IMR-90 (cell line): ENCODE data around the gene DUSP16. TPM values are rescaled to one million over a fixed set of nuclear protein-coding genes. Genes with fewer than 3 reads are reported as not detected.

ENCODE experiments used
- ATAC-seq: fragments of 200-7000 bp; cut with Tn5 transposase; 2 replicates; pipeline ENCODE4 v1.9.1; 2020; ENCODE audit warnings: low read depth, mild to moderate bottlenecking, moderate library complexity
- BruUV-seq: library from RNA; stranded (reverse); fragments of 400-500 nt; replicated peaks from 2 replicates; lab custom pipeline; 2021; lab: Mats Ljungman, UMichigan
- CTCF ChIA-PET: fragments of 300-600 bp; formaldehyde crosslinking; extraction: SDS; loops from one replicate; lab custom pipeline; 2021; ENCODE audit warnings: antibody characterized with exemption; lab: Yijun Ruan, JAX
- POLR2A ChIA-PET: fragments of 300-600 bp; sonication (Branson Sonifier 250); formaldehyde crosslinking; loops from one replicate; lab custom pipeline; 2022; ENCODE audit warnings: antibody characterized with exemption; ENCODE audit not compliant: unreplicated experiment; lab: Charles Lee
- DNase-seq: peaks from one replicate; pipeline ENCODE4 v3.0.0; 2013
- H2AFZ ChIP-seq: replicated peaks from 2 replicates; pipeline ENCODE3; 2013; ENCODE audit warnings: low read length, mild to moderate bottlenecking; ENCODE audit not compliant: poor library complexity
- H2AK5ac ChIP-seq: 2 replicates; pipeline ENCODE4 v1.6.1; 2013; ENCODE audit warnings: low read depth, low read length, inconsistent platforms
- H2AK9ac ChIP-seq: replicated peaks from 2 replicates; pipeline ENCODE3; 2013; ENCODE audit warnings: mild to moderate bottlenecking, low read depth, low read length, moderate library complexity; ENCODE audit not compliant: poor library complexity
- H2BK120ac ChIP-seq: 2 replicates; pipeline ENCODE4 v1.6.1; 2013; ENCODE audit warnings: low read depth, low read length, inconsistent platforms
- H2BK15ac ChIP-seq: 3 replicates; pipeline ENCODE4 v1.6.1; 2013; ENCODE audit warnings: low read depth, low read length, inconsistent platforms
- H2BK20ac ChIP-seq: 2 replicates; pipeline ENCODE4 v1.6.1; 2013; ENCODE audit warnings: low read depth, mild to moderate bottlenecking, inconsistent platforms, low read length, moderate library complexity
- H2BK5ac ChIP-seq: 2 replicates; pipeline ENCODE4 v1.6.1; 2013; ENCODE audit warnings: mild to moderate bottlenecking, low read depth, low read length, inconsistent platforms; ENCODE audit not compliant: poor library complexity, severe bottlenecking
- H3K14ac ChIP-seq: replicated peaks from 2 replicates; pipeline ENCODE4 v1.6.1; 2013; ENCODE audit warnings: low read depth, low read length, inconsistent platforms
- H3K18ac ChIP-seq: 2 replicates; pipeline ENCODE4 v1.6.1; 2013; ENCODE audit warnings: low read depth, low read length, control low read depth
- H3K23ac ChIP-seq: 2 replicates; pipeline ENCODE4 v1.6.1; 2013; ENCODE audit warnings: low read depth, low read length, inconsistent platforms
- H3K27ac ChIP-seq: 2 replicates; pipeline ENCODE4 v1.5.1; 2013; ENCODE audit warnings: mild to moderate bottlenecking, control low read depth, low read length; ENCODE audit not compliant: insufficient read depth
- H3K27me3 ChIP-seq: 2 replicates; pipeline ENCODE4 v1.6.1; 2013; ENCODE audit warnings: low read length; ENCODE audit not compliant: control insufficient read depth, insufficient read depth
- H3K36me3 ChIP-seq: 2 replicates; pipeline ENCODE4 v1.6.1; 2013; ENCODE audit warnings: low read length, mixed read lengths; ENCODE audit not compliant: control insufficient read depth, insufficient read depth
- H3K4ac ChIP-seq: 2 replicates; pipeline ENCODE4 v1.6.1; 2013; ENCODE audit warnings: low read depth, low read length, inconsistent platforms
- H3K4me1 ChIP-seq: 2 replicates; pipeline ENCODE4 v1.6.1; 2013; ENCODE audit warnings: low read length, mixed read lengths; ENCODE audit not compliant: control insufficient read depth, insufficient read depth
- H3K4me2 ChIP-seq: 2 replicates; pipeline ENCODE4 v1.6.1; 2013; ENCODE audit warnings: low read depth, mild to moderate bottlenecking, control low read depth, low read length, moderate library complexity
- H3K4me3 ChIP-seq: 2 replicates; pipeline ENCODE4 v1.5.1; 2013; ENCODE audit warnings: low read depth, mild to moderate bottlenecking, control low read depth, low read length, moderate library complexity; ENCODE audit not compliant: insufficient read depth
- H3K56ac ChIP-seq: 2 replicates; pipeline ENCODE4 v1.6.1; 2013; ENCODE audit warnings: low read length, inconsistent platforms; ENCODE audit not compliant: insufficient read depth; ENCODE audit errors: extremely low read depth
- H3K79me1 ChIP-seq, 2 experiments: 2 replicates each; pipeline ENCODE4 v1.6.1; 2013; ENCODE audit warnings: low read length in 2 of 2, inconsistent platforms in 1 of 2, low read depth in 1 of 2
- H3K9ac ChIP-seq: 2 replicates; pipeline ENCODE4 v1.6.1; 2013; ENCODE audit warnings: low read depth, low read length, control low read depth
- H3K9me1 ChIP-seq: 2 replicates; pipeline ENCODE4 v1.6.1; 2013; ENCODE audit warnings: low read length, inconsistent platforms; ENCODE audit not compliant: insufficient read depth
- H3K9me3 ChIP-seq: 2 replicates; pipeline ENCODE4 v1.6.1; 2013; ENCODE audit warnings: low read length; ENCODE audit not compliant: control insufficient read depth, insufficient read depth
- H4K20me1 ChIP-seq: 2 replicates; pipeline ENCODE4 v1.6.1; 2013; ENCODE audit warnings: low read length, inconsistent platforms; ENCODE audit not compliant: insufficient read depth
- H4K5ac ChIP-seq: 2 replicates; pipeline ENCODE4 v1.6.1; 2013; ENCODE audit warnings: mild to moderate bottlenecking, low read depth, low read length, control low read depth
- H4K8ac ChIP-seq, 2 experiments: 2 replicates each; pipeline ENCODE4 v1.6.1; 2013; ENCODE audit warnings: low read depth in 2 of 2, low read length in 2 of 2, control low read depth in 1 of 2, inconsistent platforms in 1 of 2
- H4K91ac ChIP-seq: 2 replicates; pipeline ENCODE4 v1.6.1; 2013; ENCODE audit warnings: low read depth, low read length, inconsistent platforms; ENCODE audit not compliant: insufficient read depth
- BHLHE40 ChIP-seq: fragments of 150-350 bp; IDR thresholded peaks from 2 replicates; pipeline ENCODE4 v1.6.1; 2016; ENCODE audit warnings: mild to moderate bottlenecking, low read depth, low read length
- CEBPB ChIP-seq: IDR thresholded peaks from 2 replicates; pipeline ENCODE4 v1.6.1; 2012; ENCODE audit warnings: low read depth, low read length, improper control_type of control experiment
- CHD1 ChIP-seq: IDR thresholded peaks from 2 replicates; pipeline ENCODE4 v1.6.1; 2012; ENCODE audit warnings: low read depth, low read length, improper control_type of control experiment
- ELK1 ChIP-seq: fragments of 150-350 bp; IDR thresholded peaks from 2 replicates; pipeline ENCODE4 v1.6.1; 2016; ENCODE audit warnings: low read depth, mild to moderate bottlenecking, low read length, moderate library complexity, borderline replicate concordance
- FOS ChIP-seq: fragments of 150-350 bp; IDR thresholded peaks from 2 replicates; pipeline ENCODE4 v1.6.1; 2016; ENCODE audit warnings: low read depth, low read length
- MAFK ChIP-seq: IDR thresholded peaks from 2 replicates; pipeline ENCODE4 v1.6.1; 2012; ENCODE audit warnings: low read depth, low read length, improper control_type of control experiment
- MAZ ChIP-seq: IDR thresholded peaks from 2 replicates; pipeline ENCODE4 v1.6.1; 2012; ENCODE audit warnings: low read depth, mild to moderate bottlenecking, low read length, improper control_type of control experiment, moderate library complexity, borderline replicate concordance
- NFE2L2 ChIP-seq: fragments of 150-350 bp; IDR thresholded peaks from 2 replicates; pipeline ENCODE4 v1.6.1; 2016; ENCODE audit warnings: low read depth, mild to moderate bottlenecking, low read length
- POLR2A ChIP-seq: IDR thresholded peaks from 2 replicates; pipeline ENCODE4 v1.6.1; 2012; ENCODE audit warnings: mild to moderate bottlenecking, low read depth, low read length
- RAD21 ChIP-seq: IDR thresholded peaks from 2 replicates; pipeline ENCODE4 v1.6.1; 2012; ENCODE audit warnings: low read length, improper control_type of control experiment
- RCOR1 ChIP-seq: IDR thresholded peaks from 2 replicates; pipeline ENCODE4 v1.6.1; 2012; ENCODE audit warnings: mild to moderate bottlenecking, low read length, improper control_type of control experiment; ENCODE audit not compliant: insufficient replicate concordance
- RFX5 ChIP-seq: IDR thresholded peaks from 2 replicates; pipeline ENCODE4 v1.8.0; 2012; ENCODE audit warnings: low read depth, mild to moderate bottlenecking, low read length, moderate library complexity
- SMC3 ChIP-seq: fragments of 150-350 bp; IDR thresholded peaks from 2 replicates; pipeline ENCODE4 v1.6.1; 2016; ENCODE audit warnings: low read depth, mild to moderate bottlenecking, antibody characterized with exemption, low read length, moderate library complexity
- USF2 ChIP-seq: fragments of 150-350 bp; IDR thresholded peaks from 2 replicates; pipeline ENCODE4 v1.6.1; 2017; ENCODE audit warnings: mild to moderate bottlenecking, antibody characterized with exemption, low read length, low read depth
- WGBS, 2 experiments: methylation state at CpG; one replicate each; pipeline versions ENCODE4 v1.1.5 to v1.1.7; 2013; ENCODE audit warnings: missing lambda C conversion rate in 2 of 2; ENCODE audit not compliant: insufficient read length in 1 of 2; ENCODE audit errors: extremely low coverage in 2 of 2; 5-methylcytosine and 5-hydroxymethylcytosine counted together
- dilution Hi-C: fragments of 300-500 bp; cut with HindIII; formaldehyde crosslinking; loops from one replicate; pipeline ENCODE4 v1.14.3; 2018; ENCODE audit warnings: low sequenced_read_pairs; ENCODE audit not compliant: unreplicated experiment
- in situ Hi-C: fragments of 300-500 bp; cut with MboI; formaldehyde crosslinking; loops from 3 replicates; pipeline ENCODE4 v1.14.3; 2019; ENCODE audit warnings: low sequenced_read_pairs, inconsistent platforms, mixed read lengths
- intact Hi-C: fragments of 100-400 bp; cut with micrococcal nuclease; formaldehyde crosslinking; loops from 2 replicates; pipeline ENCODE4 v1.10.0; 2022
- polyA plus RNA-seq, 3 experiments: library from polyadenylated mRNA; depleted of rRNA; stranded (reverse); fragments of >200 nt; gene quantifications; 2 replicates each; pipeline ENCODE4 v1.2.3, GENCODE V29; 2012; ENCODE audit warnings: low replicate concordance in 1 of 3
- total RNA-seq: library from RNA; depleted of rRNA; stranded (reverse); fragments of >200 nt; gene quantifications from 2 replicates; pipeline ENCODE4 v1.2.3, GENCODE V29; 2012

The DUSP16 gene
- total and polyA plus RNA-seq, 2 of the 4 experiments (the other 2 are of a cell fraction), result 4.7 to 10.0 TPM

- Histone ChIP-seq H2BK5ac (peak overlapping the region; percentile 87), H2BK15ac (peak overlapping the region; percentile 1; the same call in 1 of the 3 replicates), H3K23ac (peak overlapping the region; percentile 11), H3K56ac (peak overlapping the region; percentile 73), H4K5ac (peak overlapping the region; percentile 64), H2AK9ac (peak overlapping the region; percentile 18), H3K9me1 (no peaks in the 10 kb centered on the region), H3K4ac (peak overlapping the region; percentile 63), H4K8ac (peak overlapping the region in 1 of 2 experiments; percentile 44; a peak in 1 of 4 replicates), H3K79me1 (peaks cover 8 to 31% of the 10 kb centered on the region in 2 experiments), H2BK120ac (peak overlapping the region; percentile 62), H2BK20ac (0 out of 2 replicates have a peak overlapping the region, but pooled peaks have one; percentile 32), H3K27ac (peak overlapping the region; percentile 100), H4K91ac (peak overlapping the region; percentile 37; the same call in 1 of the 2 replicates), H3K27me3 (no peaks in the 10 kb centered on the region), H4K20me1 (peaks cover 7% of the 10 kb centered on the region; the same call in 1 of the 2 replicates), H3K4me1 (peaks cover 2% of the 10 kb centered on the region; the same call in 1 of the 2 replicates), H3K9ac (peak overlapping the region; percentile 97), H2AFZ (peak overlapping the region; percentile 93), H3K4me3 (peak overlapping the region; percentile 99), H3K18ac (peak overlapping the region; percentile 97), H3K9me3 (peaks cover under 1% of the 10 kb centered on the region; the same call in 1 of the 2 replicates), H3K4me2 (peak overlapping the region; percentile 41; the same call in 1 of the 2 replicates), H3K36me3 (no peaks in the 10 kb centered on the region), H2AK5ac (no peak overlapping the region), H3K14ac (peak overlapping the region; percentile 46)
- TF ChIP-seq SMC3 (no peak), MAFK (no peak), FOS (no peak), MAZ (no peak; the same call in 1 of the 2 replicates), RAD21 (no peak), CHD1 (no peak), RCOR1 (no peak), CEBPB (no peak), USF2 (no peak), RFX5 (no peak), POLR2A (no peak), ELK1 (no peak), NFE2L2 (no peak), BHLHE40 (no peak)
- no TSS peak for BruUV-seq
- ATAC-seq (peak; percentile 10), DNase-seq (peak; percentile 18)
- in situ Hi-C loops (loop anchor here (10.0 kb wide), 1 partner anchor 167 kb away; no protein-coding TSS in a partner anchor), intact Hi-C loops (loop anchor here (5.0 kb wide), 3 partner anchors 50 to 95 kb away; partner anchors contain the start of gene CREBL2), dilution Hi-C loops (no loop called here)
- WGBS, 2 experiments, result no CpG with 5 or more reads among the region's 45 CpGs
- POLR2A ChIA-PET, result no interaction called here
- CTCF ChIA-PET, result no interaction called here
Measured at GRCh38 chr12:12562016-12562483, 613 bp downstream of the DUSP16 start.
